ENCODE results near the gene LAMA5. TPM values are rescaled to one million over a fixed set of nuclear protein-coding genes. Genes with fewer than 3 reads are reported as not detected.

LAMA5 gene
- total RNA-seq, 1 donor from 2014 or later = 26.2 TPM

DNA sequence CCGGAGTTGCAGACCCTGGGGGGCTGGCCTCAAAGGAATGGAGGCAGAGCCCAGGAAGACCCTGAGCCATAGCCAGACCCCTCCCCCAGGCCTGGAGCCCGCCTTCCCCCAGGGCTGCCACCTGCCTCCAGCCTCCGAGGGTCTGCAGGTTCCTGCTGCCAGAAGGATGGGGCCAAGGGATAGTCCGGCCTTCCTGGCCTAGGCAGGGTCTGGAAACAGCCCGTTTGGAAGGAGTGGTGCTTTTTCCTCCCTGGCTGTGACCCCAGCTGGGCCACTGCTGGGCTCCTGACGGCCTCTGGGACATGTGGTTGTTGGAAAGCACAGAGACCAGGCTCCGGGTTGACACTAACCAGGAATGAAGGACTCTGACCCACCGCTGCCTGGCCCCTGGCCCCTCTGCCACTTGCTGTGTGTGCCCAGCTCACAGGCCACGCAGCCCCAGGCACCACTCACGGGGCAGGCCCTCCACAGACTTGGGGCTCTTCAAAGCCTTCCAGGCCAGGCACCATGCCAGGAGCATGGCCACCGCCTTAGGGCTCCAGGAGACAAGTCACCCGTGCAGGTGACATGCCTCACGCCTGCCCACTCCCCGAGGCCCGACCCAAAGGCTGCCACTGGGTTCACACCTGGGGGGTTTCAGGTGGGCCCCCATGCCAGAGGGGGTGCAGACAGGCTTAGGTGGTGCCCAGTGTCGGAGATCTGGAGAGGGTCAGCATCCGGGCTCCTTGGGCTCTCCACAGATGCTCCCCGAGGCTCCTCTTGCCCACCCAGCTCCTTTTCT is 3.9 kb upstream of the LAMA5 start:
- DNase-seq (ENCODE audit: low spot score) = no peak

DNA sequence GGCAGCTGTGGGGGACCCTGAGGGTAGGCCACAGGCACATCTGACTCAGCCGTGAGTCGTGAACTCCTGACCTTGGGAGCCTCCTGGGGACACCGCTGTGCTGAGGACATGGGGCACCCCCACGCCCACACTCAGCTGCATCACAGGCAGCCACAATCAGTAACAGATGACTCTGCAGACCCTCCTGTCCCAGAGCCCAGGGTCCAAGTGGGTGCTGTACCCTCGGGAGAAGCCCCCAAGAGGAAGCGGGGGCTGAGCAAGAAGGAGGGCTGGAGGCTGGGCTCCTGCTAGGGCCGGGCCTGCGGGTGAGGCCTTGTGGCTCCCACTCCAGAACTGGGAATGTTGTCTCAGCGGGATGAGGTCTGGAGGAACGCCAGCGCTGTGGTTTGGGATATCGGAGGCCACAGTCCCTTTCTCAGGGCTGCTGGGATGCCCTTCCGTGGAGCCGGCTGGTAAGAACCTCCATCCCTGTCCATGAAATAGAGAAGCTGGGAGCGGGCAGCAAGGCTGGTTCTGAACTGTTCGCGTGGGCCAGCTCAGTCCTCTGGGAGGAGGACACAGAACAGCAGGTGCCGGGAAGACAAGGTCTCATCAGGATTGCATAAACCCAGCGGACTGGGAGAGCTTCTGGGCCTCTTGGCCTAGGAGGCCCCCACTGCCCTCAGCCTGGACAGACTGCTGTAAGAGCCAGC is 3.1 kb upstream of the LAMA5 start:
- peak; percentile 59 for DNase-seq (ENCODE audit: low spot score)

DNA sequence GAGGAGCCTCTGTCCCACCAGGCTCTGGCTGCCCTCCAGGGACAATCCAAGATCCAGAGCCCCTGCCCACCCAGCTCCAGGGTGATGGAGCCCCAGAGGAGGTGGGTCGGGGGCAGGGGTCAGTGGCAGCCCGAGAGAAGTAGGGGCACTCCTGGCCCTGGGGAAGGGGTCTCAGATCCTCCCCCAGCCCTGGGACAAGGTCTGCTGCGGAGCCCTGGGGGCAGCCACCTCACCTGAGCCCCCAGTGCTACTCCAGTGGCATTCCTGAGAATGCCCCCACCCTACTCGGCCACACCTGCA is 2.7 kb upstream of the LAMA5 start:
- no peak for DNase-seq (ENCODE audit: low spot score)

DNA sequence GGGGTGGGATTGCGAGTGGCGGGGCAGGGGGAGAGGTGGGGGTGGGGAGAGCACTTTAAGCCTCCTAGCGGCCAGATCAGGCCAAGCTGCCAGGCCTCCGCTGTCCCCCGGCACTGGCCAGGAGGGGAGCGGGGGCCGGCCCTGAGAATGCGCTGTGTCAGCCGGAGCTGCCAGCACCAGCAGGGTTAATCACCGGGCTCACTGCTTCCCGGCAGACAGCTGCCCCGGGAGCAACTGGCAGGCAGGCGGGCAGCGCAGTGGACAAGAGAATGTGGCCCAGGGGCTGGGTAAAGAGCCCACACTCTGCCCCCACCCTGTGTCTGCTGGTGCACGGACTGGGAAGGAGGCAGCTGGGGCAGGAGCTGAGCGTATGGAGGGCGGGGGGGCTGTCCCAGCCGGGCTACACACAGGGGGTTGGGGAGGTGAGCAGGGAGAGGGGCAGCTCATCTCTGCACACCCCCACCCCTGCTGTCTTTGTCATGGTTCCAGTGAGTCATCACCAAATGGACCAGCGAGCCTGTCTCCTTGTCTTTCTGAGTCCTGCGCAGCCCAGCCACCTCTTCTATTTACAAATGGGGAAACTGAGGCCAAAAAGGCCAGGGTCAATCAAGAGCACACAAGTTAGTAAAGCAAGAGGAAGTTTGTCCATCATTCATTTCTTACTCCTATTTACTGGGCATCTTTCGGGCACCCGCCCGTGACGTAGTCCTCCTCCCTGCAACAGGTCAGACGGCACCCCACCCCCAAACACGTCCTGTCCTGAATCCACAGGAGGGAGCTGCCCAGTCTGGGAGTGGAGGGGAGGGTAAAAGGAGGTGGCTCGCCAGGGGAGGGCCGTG is 2.1 kb upstream of the LAMA5 start:
- no peak for DNase-seq (ENCODE audit: low spot score)

DNA sequence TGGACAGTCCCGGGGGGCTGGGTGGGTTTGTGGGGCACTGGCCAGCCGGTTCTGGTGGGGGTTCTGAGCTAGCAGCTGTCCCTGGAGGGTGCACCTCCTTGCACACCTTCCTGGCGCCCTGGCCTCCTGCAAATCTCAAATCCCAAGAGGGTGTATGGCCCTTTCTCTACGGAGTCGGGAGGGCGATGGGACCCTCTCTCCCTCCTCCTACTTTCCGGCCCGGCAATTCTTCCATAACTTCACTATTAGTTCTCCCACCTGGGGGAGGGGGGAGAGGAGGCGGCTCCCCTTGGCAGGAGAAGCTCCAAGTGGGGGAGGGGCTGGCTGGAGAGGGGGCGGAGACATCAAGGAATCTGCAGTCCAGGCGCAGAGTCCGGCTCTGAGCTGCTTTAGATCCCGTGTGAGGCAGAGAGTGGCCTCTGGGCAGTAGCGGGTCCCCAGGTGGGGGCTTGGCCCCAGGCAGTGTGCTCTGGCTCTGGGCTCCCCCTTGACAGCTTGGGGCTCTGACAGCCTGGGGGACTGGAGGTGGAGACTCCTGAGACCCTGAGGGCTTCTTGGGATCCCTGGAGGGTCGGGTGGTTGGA is 1.4 kb upstream of the LAMA5 start:
- peak; percentile 56 for DNase-seq (ENCODE audit: low spot score)

DNA sequence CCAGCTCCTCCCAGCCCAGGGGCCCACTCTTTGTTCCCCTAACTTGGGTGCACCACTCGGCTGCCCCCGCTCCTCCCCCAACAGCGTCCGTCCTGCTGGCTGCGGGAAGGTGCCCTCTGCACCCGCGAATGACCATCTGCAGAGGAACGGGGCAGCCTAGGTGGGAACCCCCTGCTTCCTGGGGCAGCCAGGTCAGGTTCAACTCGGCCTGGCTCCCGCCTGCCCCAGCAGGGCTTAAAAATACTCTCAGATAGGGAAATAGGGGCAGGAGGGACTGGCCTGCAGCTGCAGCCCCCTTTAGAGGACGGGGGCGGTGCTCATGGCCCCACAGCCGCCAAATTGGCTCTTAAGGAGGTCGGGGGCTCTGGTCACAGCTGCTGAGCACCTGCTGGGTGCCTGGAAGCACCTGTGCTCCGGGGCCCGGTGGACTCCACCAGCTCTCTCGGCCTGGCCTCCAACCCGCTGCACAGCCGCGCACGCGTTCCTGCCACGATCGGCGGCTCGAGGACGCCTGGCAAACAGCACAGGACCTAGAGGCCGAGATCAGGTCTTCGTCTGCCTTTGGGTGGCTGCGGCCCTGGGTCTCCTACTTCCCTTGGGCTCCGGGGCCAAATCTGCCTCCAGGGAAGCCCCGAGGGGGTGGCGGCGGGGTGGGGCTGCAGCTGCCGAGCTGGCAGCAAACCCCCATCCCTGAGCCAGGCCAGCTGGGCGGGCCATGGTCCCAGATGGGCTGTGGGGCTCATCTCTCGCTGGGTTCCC is 700 bp upstream of the LAMA5 start:
- no peak for DNase-seq (ENCODE audit: low spot score)

DNA sequence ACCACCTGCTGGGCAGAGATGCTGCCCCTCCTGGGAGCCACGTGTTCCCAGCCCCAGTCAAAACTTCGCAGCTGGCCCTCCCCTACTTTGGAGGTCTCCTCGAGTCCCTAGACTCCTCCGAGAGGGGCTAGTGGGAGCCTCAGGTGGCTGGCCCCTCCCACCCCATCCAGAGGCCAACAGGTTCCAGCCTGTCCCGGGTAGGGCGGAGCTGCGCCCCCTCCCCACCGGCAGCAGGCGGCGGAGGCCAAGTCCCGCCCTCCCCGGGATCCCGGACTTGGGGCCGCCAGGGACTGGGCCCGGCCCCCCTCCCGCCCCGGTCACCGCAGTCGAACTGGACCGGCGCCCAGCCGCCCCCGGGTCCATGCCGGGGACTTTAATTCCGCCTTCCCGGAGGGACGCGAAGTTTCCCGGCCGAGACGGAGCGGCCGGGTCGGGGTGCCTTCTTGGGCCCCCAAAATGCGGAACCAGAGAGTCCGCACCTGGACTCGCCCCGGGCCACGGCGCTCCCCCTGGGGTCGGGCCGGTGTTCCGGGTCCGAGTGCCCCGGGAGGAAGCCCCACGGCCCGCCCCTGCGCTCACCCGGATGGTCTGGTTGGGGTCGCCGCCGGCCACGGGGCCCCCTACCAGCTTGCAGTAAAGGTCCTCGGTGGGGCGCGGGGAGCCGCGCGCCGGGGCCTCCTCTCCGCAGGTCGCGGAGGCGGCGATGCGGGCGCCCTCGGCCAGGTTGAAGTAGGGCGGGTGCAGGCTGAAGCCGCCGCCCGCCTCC is 559 bp downstream of the LAMA5 start:
- no peak for DNase-seq (ENCODE audit: low spot score)

DNA sequence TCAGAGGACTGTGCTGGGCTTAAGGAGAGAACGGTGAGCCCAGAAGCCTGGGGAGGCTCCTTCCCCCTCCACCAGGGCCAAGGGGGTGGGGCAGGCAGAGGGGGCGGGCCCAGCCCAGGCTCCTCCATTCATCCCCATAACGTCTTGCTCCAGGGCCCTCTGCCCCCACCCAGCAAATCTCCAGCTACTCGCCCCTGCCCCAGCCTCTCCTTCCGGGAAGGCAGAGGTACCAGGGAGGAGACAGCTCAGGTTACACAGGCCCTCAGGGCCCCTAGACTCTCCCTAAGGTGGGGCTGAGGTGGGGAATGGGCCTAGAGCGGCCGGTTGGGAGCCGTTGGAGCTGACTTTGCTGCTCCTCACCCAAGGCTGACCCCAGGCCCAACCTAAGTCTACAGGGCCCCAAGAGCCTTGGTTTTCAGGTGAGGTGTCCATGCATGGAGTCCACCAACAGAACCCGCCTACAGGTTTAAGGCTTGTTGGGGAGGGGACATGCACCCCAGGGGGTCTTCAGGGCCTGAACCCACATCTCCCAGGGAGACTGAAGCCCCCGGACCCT is 1.2 kb downstream of the LAMA5 start:
- DNase-seq (ENCODE audit: low spot score) = peak; percentile 62

DNA sequence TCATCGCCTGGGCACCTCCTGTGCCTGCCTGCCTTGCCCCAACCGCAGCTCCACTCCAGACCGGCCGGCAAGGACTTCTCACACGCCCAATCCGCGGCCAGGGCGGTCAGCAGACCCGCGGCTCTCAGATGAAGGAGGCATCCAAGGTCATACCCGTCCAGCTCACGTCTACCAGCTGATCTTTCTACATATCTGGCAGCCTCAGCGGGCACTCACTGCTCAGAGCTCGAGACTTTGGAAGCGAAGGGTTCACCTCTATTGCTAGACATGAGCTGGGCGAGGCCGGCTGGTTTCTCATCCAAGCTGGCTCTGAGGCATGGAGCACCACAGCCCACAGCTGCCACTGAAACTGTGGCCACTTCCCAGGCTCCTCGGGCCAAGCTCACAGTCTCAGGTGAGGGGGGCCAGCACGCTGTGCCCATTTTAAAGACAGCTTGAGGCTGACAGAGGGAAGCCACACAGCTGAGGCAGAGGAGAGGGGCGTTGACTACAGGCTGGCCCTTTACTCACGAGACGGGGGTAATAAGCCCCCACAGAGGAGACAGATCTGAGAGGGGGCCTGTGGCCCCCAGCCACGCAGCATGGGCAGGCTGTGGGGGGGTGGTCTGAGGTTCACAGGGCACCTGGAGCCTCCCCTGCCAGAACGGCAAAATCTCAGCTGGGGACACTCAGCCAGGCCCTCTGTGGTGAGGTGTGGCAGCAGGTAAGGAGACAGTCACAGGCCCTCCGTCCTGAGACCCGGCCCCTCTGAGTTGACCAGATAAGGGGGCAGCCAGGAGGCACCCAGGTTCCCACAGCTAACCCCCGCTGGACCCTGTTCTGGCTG is 2.0 kb downstream of the LAMA5 start:
- DNase-seq (ENCODE audit: low spot score) = no peak

DNA sequence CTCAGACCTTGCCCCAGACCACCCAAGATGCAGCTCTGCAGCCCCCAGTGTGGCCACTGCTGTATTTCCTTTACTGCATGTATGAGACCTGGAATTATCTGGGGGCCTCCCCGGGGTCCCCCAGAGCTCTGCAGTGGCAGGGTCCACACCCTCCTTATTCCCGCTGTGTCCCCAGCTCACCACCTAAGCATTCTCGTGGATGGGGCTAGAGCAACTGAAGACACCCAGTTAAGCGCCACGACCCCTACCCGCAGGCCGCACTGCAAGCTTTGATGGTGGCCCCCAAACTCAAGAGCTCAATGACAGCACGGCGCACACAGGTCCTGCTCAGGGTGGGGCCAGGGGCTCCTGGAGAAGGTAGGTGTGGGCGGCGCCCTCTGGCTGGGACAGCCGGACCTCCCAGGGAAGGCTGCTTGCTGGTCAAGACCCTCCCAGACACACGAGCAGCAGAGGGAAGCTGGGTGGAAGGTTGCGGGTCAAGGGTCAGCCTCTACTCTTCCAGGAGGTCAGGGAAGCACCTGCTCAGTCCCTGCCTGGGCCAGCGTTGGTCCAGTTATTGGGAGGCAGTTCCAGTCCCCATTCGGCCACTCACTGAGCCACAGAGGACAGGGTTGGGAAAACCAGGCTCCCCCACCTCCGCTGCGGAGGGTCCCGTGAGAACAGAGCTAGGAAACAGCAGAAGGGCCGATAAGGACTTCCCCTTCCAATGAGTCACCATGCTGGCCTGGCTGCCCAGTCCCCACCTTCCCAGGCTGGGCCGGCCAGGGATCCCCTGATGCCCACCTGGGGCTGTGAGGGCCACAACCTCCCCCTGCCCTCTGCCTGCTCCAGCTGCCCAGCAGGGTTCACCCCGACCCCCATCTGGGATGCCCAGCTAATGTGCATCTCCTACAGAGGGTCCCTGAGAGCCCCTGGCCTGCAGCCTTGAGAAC is 2.9 kb downstream of the LAMA5 start:
- no peak for DNase-seq (ENCODE audit: low spot score)

DNA sequence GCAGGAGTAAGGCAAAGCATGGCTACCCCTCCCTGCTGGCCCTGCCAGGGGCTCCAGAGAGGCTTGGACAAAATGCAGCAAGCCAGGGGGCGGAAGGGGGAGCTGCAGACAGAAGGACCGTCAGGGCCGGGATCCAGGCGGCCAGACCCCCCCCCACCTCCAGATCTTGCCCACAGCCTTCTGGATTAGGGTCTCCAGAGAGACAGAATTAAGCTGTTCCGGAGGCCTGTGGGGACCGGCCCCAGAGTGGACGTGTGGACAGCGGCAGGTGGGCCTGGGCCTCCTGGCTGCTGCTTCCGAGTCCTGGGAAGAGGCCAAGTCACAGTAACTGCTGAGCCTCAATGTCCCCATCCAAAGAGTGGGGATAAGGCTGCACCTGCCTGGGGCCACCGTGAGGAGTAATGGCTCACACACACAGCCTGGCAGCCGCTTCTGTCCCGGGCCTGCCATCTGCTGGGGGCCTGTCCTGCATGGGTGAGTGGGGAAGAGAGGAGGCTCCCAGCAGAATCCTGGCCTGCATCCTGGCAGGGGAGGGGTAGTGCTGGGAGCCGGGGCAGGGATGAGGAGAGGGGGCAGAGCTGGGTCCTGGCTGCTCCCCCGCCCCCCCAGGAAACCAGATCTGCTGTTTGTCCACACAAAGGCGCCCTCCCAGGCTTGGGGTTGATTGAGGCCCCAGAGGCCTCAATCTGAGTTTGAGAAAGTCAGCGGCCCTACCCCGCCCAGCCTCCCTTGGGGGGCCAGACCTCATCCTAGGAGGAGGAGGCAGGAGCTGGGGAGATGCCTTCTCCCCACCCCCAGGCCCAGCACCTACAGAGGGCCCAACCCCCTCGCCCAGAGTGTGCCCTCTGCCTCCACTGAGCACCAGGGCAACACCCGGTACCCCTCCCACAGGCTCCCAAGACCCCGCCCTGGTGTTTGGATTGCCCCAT is 3.9 kb downstream of the LAMA5 start:
- no peak for DNase-seq (ENCODE audit: low spot score)

DNA sequence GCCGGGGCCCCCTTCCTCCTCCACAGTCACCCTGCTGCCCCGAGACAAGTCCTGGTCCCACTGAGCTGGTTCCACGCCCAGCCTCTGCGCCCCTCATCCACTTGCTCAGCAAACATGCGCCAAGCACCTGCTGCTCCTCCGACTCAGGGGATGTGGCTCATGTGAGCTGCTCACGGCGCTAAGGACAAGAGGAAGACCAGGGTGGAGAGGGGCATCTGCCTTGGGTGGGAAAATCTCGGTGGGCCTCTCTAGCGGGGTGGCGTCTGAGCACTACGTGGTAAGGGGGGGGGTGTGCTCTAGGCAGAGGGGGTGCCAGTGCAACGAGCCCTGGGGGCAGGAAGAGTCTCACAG is 4.5 kb downstream of the LAMA5 start:
- no peak for DNase-seq (ENCODE audit: low spot score)

DNA sequence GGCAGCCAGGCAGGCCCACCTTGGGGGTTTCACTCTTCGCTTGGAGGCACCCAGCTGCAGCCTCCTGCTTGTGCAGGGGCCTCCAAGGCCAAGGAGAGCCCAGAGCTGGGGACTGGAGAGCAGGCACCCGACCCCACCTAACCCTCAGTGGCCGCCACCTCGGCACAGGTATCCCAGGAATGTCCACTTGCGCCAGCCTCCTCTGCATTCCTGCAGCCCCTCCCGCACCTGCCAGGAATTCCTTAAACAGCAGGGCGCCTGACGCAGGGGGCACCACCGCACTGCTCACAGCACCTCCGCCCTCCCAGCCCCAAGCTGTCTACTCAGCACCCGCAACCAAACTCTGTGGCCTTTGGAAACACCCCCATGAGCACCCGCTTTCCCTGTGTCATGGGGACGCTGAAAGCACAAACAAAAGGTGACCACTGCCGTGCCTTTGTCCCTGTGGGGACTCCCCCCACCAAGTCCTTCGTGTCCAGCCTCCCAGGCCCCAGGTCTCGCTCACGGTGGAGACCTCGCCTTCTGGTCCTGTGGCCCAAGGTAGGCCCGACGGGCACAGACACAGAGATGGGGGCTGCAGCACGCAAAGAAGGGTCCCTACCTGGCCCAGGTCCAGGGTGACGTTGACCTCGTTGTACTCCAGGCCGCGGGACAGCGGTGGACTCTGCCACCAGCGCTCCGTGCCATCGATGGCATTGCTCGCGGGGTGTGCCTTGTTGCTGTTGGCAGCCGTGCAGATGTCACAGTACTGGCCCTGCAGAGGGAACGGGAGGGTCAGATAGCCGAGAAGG is 5.1 kb downstream of the LAMA5 start:
- no peak for DNase-seq (ENCODE audit: low spot score)

DNA sequence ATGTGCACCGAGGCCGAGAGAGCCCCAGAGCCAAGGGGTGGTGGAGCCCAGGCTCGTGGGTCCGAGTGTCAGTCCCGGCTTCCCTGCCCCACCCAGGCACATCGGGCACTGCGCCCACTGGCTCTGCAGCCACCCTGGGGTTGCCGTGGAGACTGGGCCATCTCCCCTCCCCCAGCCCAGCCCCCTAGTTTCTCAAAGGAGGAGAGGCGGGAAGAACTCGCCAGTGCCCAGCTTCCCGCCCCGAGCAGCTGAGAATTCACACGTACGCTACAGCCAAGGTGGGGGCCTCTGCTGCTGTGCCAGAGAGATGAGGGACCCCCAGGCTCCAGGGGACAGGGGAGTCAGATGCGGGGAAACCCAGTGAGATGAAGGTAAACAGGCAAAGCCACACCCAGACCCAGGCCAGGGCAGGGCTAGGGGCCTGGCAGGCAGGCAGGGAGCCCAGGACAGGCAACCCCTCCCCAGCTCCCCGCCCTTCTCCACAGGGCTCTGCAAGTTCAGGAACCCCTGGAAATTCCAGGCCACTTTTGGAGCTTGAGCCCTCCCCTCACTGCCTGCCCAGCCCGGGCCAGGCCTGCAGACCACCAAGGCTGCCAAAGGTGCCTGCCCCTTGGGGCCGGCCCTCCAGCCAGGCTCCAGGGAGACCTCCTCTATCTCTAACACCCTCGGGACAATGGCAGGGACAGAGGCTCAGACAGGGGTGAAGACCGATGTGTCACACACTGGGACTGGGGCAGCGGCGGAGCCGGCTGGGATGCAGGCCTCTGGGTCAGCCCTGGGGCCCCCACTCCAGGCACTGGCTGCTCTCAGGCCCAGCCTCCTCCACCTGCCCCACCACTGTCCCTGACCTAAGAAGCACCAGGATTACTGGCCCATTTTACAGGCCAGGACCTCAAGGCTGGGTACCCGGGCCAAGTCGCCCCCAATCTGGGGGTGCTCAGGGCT is 6.0 kb downstream of the LAMA5 start:
- no peak for DNase-seq (ENCODE audit: low spot score)

DNA sequence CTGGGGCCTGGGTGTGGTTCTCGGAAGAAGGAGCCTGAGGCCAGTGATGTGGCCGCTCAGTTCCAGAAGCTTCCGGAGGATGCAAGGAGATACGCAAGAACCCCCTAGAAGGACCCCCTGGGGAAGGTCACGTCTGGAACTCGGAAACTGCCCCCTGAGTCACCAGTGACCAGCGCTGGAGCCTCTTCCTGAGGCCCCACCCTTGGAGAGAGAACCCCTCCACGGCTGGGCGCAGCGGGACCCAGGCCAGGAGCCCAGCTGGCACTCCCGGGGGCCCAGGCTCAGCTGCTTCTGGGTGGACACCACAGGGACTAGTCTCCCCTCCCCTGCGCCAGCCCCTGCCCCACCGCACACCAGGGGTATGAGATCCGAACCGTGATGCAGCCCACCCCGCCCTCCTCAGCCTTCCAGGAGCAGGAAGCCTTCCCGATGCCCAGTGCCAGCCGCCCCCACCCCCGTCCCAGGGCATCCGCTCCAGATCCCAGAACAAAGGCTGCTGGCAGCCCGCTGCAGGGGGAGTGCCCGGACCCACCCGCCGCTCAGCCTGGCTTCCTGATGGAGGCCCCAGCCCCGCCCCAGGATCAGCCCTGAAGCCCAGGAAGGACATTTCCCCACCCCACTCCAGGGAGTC is 7.5 kb downstream of the LAMA5 start:
- peak; percentile 20 for DNase-seq (ENCODE audit: low spot score)
